Measurements from ENCODE around the gene PTMS.

Gene PTMS

GRCh38 chr12:6752167-6752920 lies 13.8 kb upstream of the PTMS start:
- Histone ChIP-seq H4K20me1 (ENCODE audit: insufficient read depth, low read length) (no peaks in the 10 kb centered on the region), H3K9me3 (ENCODE audit: insufficient read depth, low read length) (no peaks in the 10 kb centered on the region), H3K36me3 (replicated peaks; ENCODE audit: low read depth, low read length) (peaks cover 37% of the 10 kb centered on the region), H3K79me2 (ENCODE audit: low read length) (peaks cover 13% of the 10 kb centered on the region), H3K27me3 (ENCODE audit: low read depth, low read length) (no peaks in the 10 kb centered on the region), H3K27ac (ENCODE audit: low read length) (peak overlapping the region; percentile 86), H3K4me3 (ENCODE audit: low read length) (peak overlapping the region; percentile 81), H2AFZ (ENCODE audit: low read depth, low read length) (no peak overlapping the region), H3K4me2 (ENCODE audit: low read length) (peak overlapping the region; percentile 69), H3K9ac (ENCODE audit: low read length) (peak overlapping the region; percentile 94), H3K4me1 (ENCODE audit: low read length) (peaks cover 13% of the 10 kb centered on the region)
- no peak for TF ChIP-seq CTCF (IDR thresholded peaks at IDR 0.05; ENCODE audit: low read depth, low read length)
- TF ChIP-seq EZH2phosphoT487 (IDR thresholded peaks at IDR 0.05; ENCODE audit: low read depth), result no peak

GRCh38 chr12:6752921-6753771 lies 13.0 kb upstream of the PTMS start, which contains the start of gene MLF2:
Gene MLF2, minus strand, starts transcription at chr12:6753141. Its CDS starts 807 bp downstream, at chr12:6752334.
- Histone ChIP-seq H4K20me1 (ENCODE audit: insufficient read depth, low read length) (no peaks in the 10 kb centered on the region), H3K27me3 (ENCODE audit: low read depth, low read length) (no peaks in the 10 kb centered on the region), H3K4me3 (ENCODE audit: low read length) (peak within 1 kb of the TSS; percentile 81), H3K79me2 (ENCODE audit: low read length) (peaks cover 13% of the 10 kb centered on the region), H3K4me1 (ENCODE audit: low read length) (peaks cover 13% of the 10 kb centered on the region), H3K4me2 (ENCODE audit: low read length) (peak within 1 kb of the TSS; percentile 72), H3K9me3 (ENCODE audit: insufficient read depth, low read length) (no peaks in the 10 kb centered on the region), H3K9ac (ENCODE audit: low read length) (peak within 1 kb of the TSS; percentile 94), H2AFZ (ENCODE audit: low read depth, low read length) (peak within 1 kb of the TSS; percentile 13; the same call in 1 of the 2 replicates), H3K27ac (ENCODE audit: low read length) (peak within 1 kb of the TSS; percentile 86), H3K36me3 (replicated peaks; ENCODE audit: low read depth, low read length) (peaks cover 31% of the 10 kb centered on the region)
- no peak; the same call in 1 of the 2 replicates for TF ChIP-seq CTCF (IDR thresholded peaks at IDR 0.05; ENCODE audit: low read depth, low read length)

- Histone ChIP-seq H2AFZ (ENCODE audit: low read depth, low read length) (no peak overlapping the region), H3K27ac (ENCODE audit: low read length) (no peak overlapping the region), H3K9ac (ENCODE audit: low read length) (peak overlapping the region; percentile 45), H3K4me2 (ENCODE audit: low read length) (peak overlapping the region; percentile 72), H3K27me3 (ENCODE audit: low read depth, low read length) (peaks cover 4% of the 10 kb centered on the region; the same call in 1 of the 2 replicates), H3K9me3 (ENCODE audit: insufficient read depth, low read length) (no peaks in the 10 kb centered on the region), H3K4me3 (ENCODE audit: low read length) (peak overlapping the region; percentile 81), H3K4me1 (ENCODE audit: low read length) (peaks cover 18% of the 10 kb centered on the region), H3K36me3 (replicated peaks; ENCODE audit: low read depth, low read length) (peaks cover 24% of the 10 kb centered on the region), H4K20me1 (ENCODE audit: insufficient read depth, low read length) (no peaks in the 10 kb centered on the region), H3K79me2 (ENCODE audit: low read length) (peaks cover 13% of the 10 kb centered on the region)
- TF ChIP-seq EZH2phosphoT487 (IDR thresholded peaks at IDR 0.05; ENCODE audit: low read depth) (no peak), CTCF (IDR thresholded peaks at IDR 0.05; ENCODE audit: low read depth, low read length) (peak; percentile 92; the same call in 1 of the 2 replicates)
Measured at GRCh38 chr12:6753772-6754356, 12.3 kb upstream of the PTMS start.
